Natural killer cell (primary cell): ENCODE data around the gene HSF2. TPM values are rescaled to one million over a fixed set of nuclear protein-coding genes. Genes with fewer than 3 reads are reported as not detected.

ENCODE experiments used
- ATAC-seq, 3 donors: fragments of 150-1000 bp in 2 of 3; fragments of 200-7000 bp in 1 of 3; cut with Tn5 transposase; 1 replicate in 1 of 3; 2 replicates in 2 of 3; pipeline ENCODE4 v1.10.0; 2021; ENCODE audit warnings: mild to moderate bottlenecking in 2 of 3, moderate library complexity in 2 of 3
- DNase-seq, 2 donors: peaks; one replicate each; pipeline versions ENCODE4 v3.0.0 to v3.0.0-alpha.2; 2013 to 2021; ENCODE audit warnings: mixed read lengths in 1 of 2
- H3K27ac ChIP-seq: one replicate; pipeline ENCODE4 v1.5.1; 2013; ENCODE audit warnings: mild to moderate bottlenecking, low read length
- H3K27me3 ChIP-seq: one replicate; pipeline ENCODE4 v1.6.1; 2013; ENCODE audit warnings: low read length; ENCODE audit not compliant: control insufficient read depth, insufficient read depth
- H3K36me3 ChIP-seq: one replicate; pipeline ENCODE4 v1.6.1; 2013; ENCODE audit warnings: low read length; ENCODE audit not compliant: control insufficient read depth, insufficient read depth
- H3K4me1 ChIP-seq: one replicate; pipeline ENCODE4 v1.6.1; 2013; ENCODE audit warnings: low read length; ENCODE audit not compliant: control insufficient read depth, insufficient read depth
- H3K4me3 ChIP-seq: one replicate; pipeline ENCODE4 v1.5.1; 2013; ENCODE audit warnings: low read length
- H3K9me3 ChIP-seq: one replicate; pipeline ENCODE4 v1.6.1; 2013; ENCODE audit warnings: low read length; ENCODE audit not compliant: control insufficient read depth, insufficient read depth
- H3K27ac Mint-ChIP-seq, 2 donors: one replicate each; pipeline ENCODE4 v1.8.0; 2022; ENCODE audit warnings: mild to moderate bottlenecking in 2 of 2, mixed read lengths in 2 of 2, moderate library complexity in 1 of 2
- H3K27me3 Mint-ChIP-seq, 2 donors: one replicate each; pipeline ENCODE4 v1.8.0; 2022; ENCODE audit warnings: low read depth in 2 of 2, mixed read lengths in 2 of 2
- H3K36me3 Mint-ChIP-seq: one replicate; pipeline ENCODE4 v1.8.0; 2022; ENCODE audit warnings: mixed read lengths
- H3K4me1 Mint-ChIP-seq, 2 donors: one replicate each; pipeline ENCODE4 v1.8.0; 2022; ENCODE audit warnings: mixed read lengths in 2 of 2
- H3K4me3 Mint-ChIP-seq: one replicate; pipeline ENCODE4 v1.8.0; 2022; ENCODE audit warnings: mild to moderate bottlenecking, moderate library complexity, mixed read lengths
- H3K9me3 Mint-ChIP-seq, 2 donors: one replicate each; pipeline ENCODE4 v1.8.0; 2022; ENCODE audit warnings: mixed read lengths in 2 of 2
- WGBS: methylation state at CpG from one replicate; pipeline ENCODE4 v1.1.7; 2013; ENCODE audit warnings: missing lambda C conversion rate; ENCODE audit not compliant: insufficient coverage; 5-methylcytosine and 5-hydroxymethylcytosine counted together
- intact Hi-C: fragments of 100-400 bp; cut with micrococcal nuclease; formaldehyde crosslinking; loops from one replicate; pipeline ENCODE4 v1.14.2; 2022
- total RNA-seq, 4 donors: library from RNA; stranded (reverse); fragments of 120-200 nt in 1 of 4; gene quantifications; one replicate each; pipeline versions ENCODE4 v1.2.3 to v1.2.4, GENCODE V29; 2013 to 2022
- TF ChIP-seq, protein P1 (sequence below): fragments of 200-600 bp; IDR thresholded peaks from one replicate; pipeline ENCODE4 v1.8.0; 2022; ENCODE audit warnings: antibody characterized with exemption

HSF2 gene
- total RNA-seq, 3 donors from 2014 or later (not counting 1 experiment from before 2014, with no cell fraction given), result 16.4 to 23.5 (median 21.1) TPM

DNA sequence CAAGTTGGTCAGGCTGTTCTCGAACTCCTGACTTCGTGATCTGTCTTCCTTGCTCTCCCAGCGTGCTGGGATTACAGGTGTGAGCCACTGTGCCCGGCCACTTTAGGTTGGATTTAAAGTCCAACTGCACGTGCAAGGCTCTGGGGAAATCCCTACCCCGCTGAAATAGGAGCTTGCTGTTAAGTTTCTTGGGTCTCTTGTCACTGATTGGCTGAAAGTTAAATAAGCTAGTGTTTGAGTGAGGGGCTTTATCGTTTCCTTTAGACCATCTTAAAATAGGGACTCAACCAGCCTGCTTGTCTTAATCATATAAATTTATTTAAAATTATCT, 83.3 kb downstream of the HSF2 start:
- Histone ChIP-seq H3K4me3 (no peak overlapping the region), H3K27me3 (no peaks in the 10 kb centered on the region), H3K4me1 (no peaks in the 10 kb centered on the region), H3K36me3 (no peaks in the 10 kb centered on the region), H3K27ac (no peak overlapping the region), H3K9me3 (no peaks in the 10 kb centered on the region)
- TF ChIP-seq, protein P1, sequence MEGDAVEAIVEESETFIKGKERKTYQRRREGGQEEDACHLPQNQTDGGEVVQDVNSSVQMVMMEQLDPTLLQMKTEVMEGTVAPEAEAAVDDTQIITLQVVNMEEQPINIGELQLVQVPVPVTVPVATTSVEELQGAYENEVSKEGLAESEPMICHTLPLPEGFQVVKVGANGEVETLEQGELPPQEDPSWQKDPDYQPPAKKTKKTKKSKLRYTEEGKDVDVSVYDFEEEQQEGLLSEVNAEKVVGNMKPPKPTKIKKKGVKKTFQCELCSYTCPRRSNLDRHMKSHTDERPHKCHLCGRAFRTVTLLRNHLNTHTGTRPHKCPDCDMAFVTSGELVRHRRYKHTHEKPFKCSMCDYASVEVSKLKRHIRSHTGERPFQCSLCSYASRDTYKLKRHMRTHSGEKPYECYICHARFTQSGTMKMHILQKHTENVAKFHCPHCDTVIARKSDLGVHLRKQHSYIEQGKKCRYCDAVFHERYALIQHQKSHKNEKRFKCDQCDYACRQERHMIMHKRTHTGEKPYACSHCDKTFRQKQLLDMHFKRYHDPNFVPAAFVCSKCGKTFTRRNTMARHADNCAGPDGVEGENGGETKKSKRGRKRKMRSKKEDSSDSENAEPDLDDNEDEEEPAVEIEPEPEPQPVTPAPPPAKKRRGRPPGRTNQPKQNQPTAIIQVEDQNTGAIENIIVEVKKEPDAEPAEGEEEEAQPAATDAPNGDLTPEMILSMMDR, result no peak
- Mint-ChIP-seq H3K36me3 (no peaks in the 10 kb centered on the region), H3K9me3 (no peaks in the 10 kb centered on the region), H3K4me1 (no peaks in the 10 kb centered on the region), H3K27me3 (peaks cover 0 to 2% of the 10 kb centered on the region in 2 donors), H3K27ac (no peak overlapping the region), H3K4me3 (no peak overlapping the region)
- 77% methylated on average over 6 of the region's 7 CpGs for WGBS
- intact Hi-C loops, result no loop called here
- DNase-seq, result no peak
- no peak for ATAC-seq

Other genes with a start within 250 kb of the HSF2 start
- gene SERINC1, start 72.2 kb downstream of the HSF2 start, total RNA-seq, result 100 to 1,000 TPM; 124 to 131 (median 128) TPM
- under 1 TPM in 1 of 3 donors, not detected in 2; 0.95 TPM for gene PKIB, start 210.8 kb downstream of the HSF2 start, total RNA-seq